Subcutaneous abdominal adipose tissue (tissue), 5 donors: Measurements from ENCODE around the gene TMF1.

Experiments
- H3K27ac ChIP-seq: one replicate; pipeline ENCODE4 v1.7.0; 2013; ENCODE audit warnings: low read depth, mild to moderate bottlenecking, inconsistent platforms, low read length, moderate library complexity
- H3K27me3 ChIP-seq, 5 donors: one replicate each; pipeline ENCODE4 v1.7.0; 2013; ENCODE audit warnings: low read length in 5 of 5, inconsistent platforms in 1 of 5; ENCODE audit not compliant: control insufficient read depth in 5 of 5, insufficient read depth in 4 of 5
- H3K36me3 ChIP-seq, 5 donors: one replicate each; pipeline ENCODE4 v1.7.0; 2013; ENCODE audit warnings: low read length in 5 of 5; ENCODE audit not compliant: control insufficient read depth in 5 of 5, insufficient read depth in 5 of 5
- H3K4me1 ChIP-seq, 5 donors: one replicate each; pipeline ENCODE4 v1.7.0; 2013; ENCODE audit warnings: low read length in 5 of 5, mild to moderate bottlenecking in 3 of 5, moderate library complexity in 1 of 5; ENCODE audit not compliant: control insufficient read depth in 5 of 5, insufficient read depth in 5 of 5
- H3K4me3 ChIP-seq, 5 donors: one replicate each; pipeline ENCODE4 v1.7.0; 2013; ENCODE audit warnings: low read length in 5 of 5, low read depth in 1 of 5
- H3K9ac ChIP-seq, 5 donors: one replicate each; pipeline ENCODE4 v1.7.0; 2013; ENCODE audit warnings: low read length in 5 of 5, mild to moderate bottlenecking in 4 of 5, moderate library complexity in 3 of 5
- H3K9me3 ChIP-seq, 5 donors: one replicate each; pipeline ENCODE4 v1.7.0; 2013; ENCODE audit warnings: low read length in 5 of 5; ENCODE audit not compliant: control insufficient read depth in 5 of 5
- donor health status: healthy.
- donor health status: healthy.
- donor health status: healthy.
- donor health status: healthy.
- donor health status: healthy.

TMF1 gene

GRCh38 chr3:69088063-69088462 lies 35.9 kb upstream of the TMF1 start:
- Histone ChIP-seq H3K36me3 (peaks cover 0 to 4% (median 4%) of the 10 kb centered on the region in 5 donors), H3K9me3 (no peaks in the 10 kb centered on the region), H3K27ac (peak overlapping the region; percentile 99), H3K9ac (peak overlapping the region in 1 of 5 donors; percentile 98), H3K4me1 (peaks cover 11 to 88% (median 82%) of the 10 kb centered on the region in 5 donors), H3K27me3 (no peaks in the 10 kb centered on the region), H3K4me3 (peak overlapping the region in 2 of 5 donors; percentile 8 to 26)

GRCh38 chr3:69087030-69087791 lies 35.1 kb upstream of the TMF1 start:
- H3K27me3 ChIP-seq: no peaks in the 10 kb centered on the region
- H3K4me1 ChIP-seq: peaks cover 10 to 87% (median 81%) of the 10 kb centered on the region in 5 donors
- peak overlapping the region; percentile 99 for H3K27ac ChIP-seq
- peak overlapping the region in 3 of 5 donors; percentile 29 to 98 (median 97) for H3K4me3 ChIP-seq
- H3K36me3 ChIP-seq: peaks cover 0 to 4% (median 0%) of the 10 kb centered on the region in 5 donors
- peak overlapping the region; percentile 48 to 98 (median 62) for H3K9ac ChIP-seq
- no peaks in the 10 kb centered on the region for H3K9me3 ChIP-seq

- Histone ChIP-seq H3K4me3 (peak overlapping the region; percentile 95 to 99 (median 98)), H3K4me1 (peaks cover 8 to 77% (median 70%) of the 10 kb centered on the region in 5 donors)
Measured at GRCh38 chr3:69085833-69086722, 33.9 kb upstream of the TMF1 start.

GRCh38 chr3:69085168-69085832 lies 33.2 kb upstream of the TMF1 start:
- peak overlapping the region; percentile 62 to 99 (median 97) for H3K9ac ChIP-seq
- no peaks in the 10 kb centered on the region for H3K9me3 ChIP-seq
- H3K27me3 ChIP-seq: no peaks in the 10 kb centered on the region
- H3K4me1 ChIP-seq: peaks cover 8 to 74% (median 67%) of the 10 kb centered on the region in 5 donors
- peaks cover 0 to 4% (median 0%) of the 10 kb centered on the region in 5 donors for H3K36me3 ChIP-seq
- peak overlapping the region; percentile 99 for H3K27ac ChIP-seq
- peak overlapping the region; percentile 95 to 99 (median 98) for H3K4me3 ChIP-seq

More at GRCh38 chr3:69085833-69086722, 33.9 kb upstream of the TMF1 start:
- Histone ChIP-seq H3K36me3 (peaks cover 0 to 4% (median 0%) of the 10 kb centered on the region in 5 donors), H3K27me3 (no peaks in the 10 kb centered on the region), H3K9ac (peak overlapping the region; percentile 62 to 99 (median 97)), H3K9me3 (no peaks in the 10 kb centered on the region), H3K27ac (peak overlapping the region; percentile 99)

GRCh38 chr3:69084326-69085167 lies 32.4 kb upstream of the TMF1 start, which contains the start of gene ARL6IP5:
TSS of gene ARL6IP5 (plus strand) at chr3:69084937. CDS start at chr3:69085048, 111 bp downstream.
- H3K9ac ChIP-seq: peak within 1 kb of the TSS; percentile 62 to 99 (median 97)
- H3K27me3 ChIP-seq: no peaks in the 10 kb centered on the region
- H3K9me3 ChIP-seq: no peaks in the 10 kb centered on the region
- no peaks in the 10 kb centered on the region for H3K36me3 ChIP-seq
- H3K4me1 ChIP-seq: peaks cover 8 to 70% (median 62%) of the 10 kb centered on the region in 5 donors
- peak within 1 kb of the TSS; percentile 95 to 99 (median 98) for H3K4me3 ChIP-seq
- H3K27ac ChIP-seq: peak within 1 kb of the TSS; percentile 99

- Histone ChIP-seq H3K36me3 (no peaks in the 10 kb centered on the region), H3K27me3 (no peaks in the 10 kb centered on the region), H3K4me3 (no peak overlapping the region), H3K9ac (peak overlapping the region in 2 of 5 donors; percentile 2 to 25), H3K4me1 (peaks cover 14 to 71% (median 65%) of the 10 kb centered on the region in 5 donors), H3K9me3 (no peaks in the 10 kb centered on the region), H3K27ac (peak overlapping the region; percentile 99)
Measured at GRCh38 chr3:69082805-69083204, 30.7 kb upstream of the TMF1 start.

GRCh38 chr3:69082361-69082760 lies 30.2 kb upstream of the TMF1 start:
- Histone ChIP-seq H3K4me3 (no peak overlapping the region), H3K9me3 (no peaks in the 10 kb centered on the region), H3K9ac (peak overlapping the region in 2 of 5 donors; percentile 2 to 25), H3K4me1 (peaks cover 14 to 69% (median 63%) of the 10 kb centered on the region in 5 donors), H3K27ac (peak overlapping the region; percentile 99), H3K36me3 (no peaks in the 10 kb centered on the region), H3K27me3 (no peaks in the 10 kb centered on the region)

GRCh38 chr3:69081583-69082262 lies 29.6 kb upstream of the TMF1 start:
- Histone ChIP-seq H3K36me3 (no peaks in the 10 kb centered on the region), H3K27ac (peak overlapping the region; percentile 99), H3K4me3 (no peak overlapping the region), H3K9me3 (no peaks in the 10 kb centered on the region), H3K4me1 (peaks cover 14 to 62% (median 58%) of the 10 kb centered on the region in 5 donors), H3K9ac (no peak overlapping the region), H3K27me3 (no peaks in the 10 kb centered on the region)
